ENCODE measurements around the gene EIF4E2.
A peak's percentile ranks its signal among the peaks of the same experiment; 100 is the strongest.

EIF4E2 gene

GRCh38 chr2:232587512-232587911 is 37.0 kb downstream of the EIF4E2 start:
- no peak overlapping the region for H3K4me3 ChIP-seq
- H3K27ac ChIP-seq: no peak overlapping the region

DNA sequence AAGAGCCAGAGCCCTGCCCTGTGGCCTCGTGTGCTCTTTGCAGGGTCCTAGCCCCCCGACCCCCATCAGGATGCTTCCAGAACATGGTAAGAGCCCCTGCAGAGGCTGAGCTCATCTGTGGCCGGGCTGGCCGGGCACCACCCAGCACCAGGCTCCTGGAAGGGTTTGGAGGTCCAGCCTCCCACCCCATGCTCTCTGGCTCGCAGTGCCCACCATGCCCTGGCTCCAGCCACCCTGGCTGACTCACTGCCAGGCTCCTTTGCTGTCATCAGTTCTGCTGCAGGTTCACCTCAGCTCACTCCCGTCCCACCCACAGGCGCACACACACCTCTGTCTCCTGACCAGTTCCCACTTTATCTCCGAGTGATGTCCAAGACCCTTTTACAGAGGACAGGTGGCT is 37.5 kb downstream of the EIF4E2 start:
- no peak overlapping the region for H3K4me3 ChIP-seq
- no peak overlapping the region for H3K27ac ChIP-seq

DNA sequence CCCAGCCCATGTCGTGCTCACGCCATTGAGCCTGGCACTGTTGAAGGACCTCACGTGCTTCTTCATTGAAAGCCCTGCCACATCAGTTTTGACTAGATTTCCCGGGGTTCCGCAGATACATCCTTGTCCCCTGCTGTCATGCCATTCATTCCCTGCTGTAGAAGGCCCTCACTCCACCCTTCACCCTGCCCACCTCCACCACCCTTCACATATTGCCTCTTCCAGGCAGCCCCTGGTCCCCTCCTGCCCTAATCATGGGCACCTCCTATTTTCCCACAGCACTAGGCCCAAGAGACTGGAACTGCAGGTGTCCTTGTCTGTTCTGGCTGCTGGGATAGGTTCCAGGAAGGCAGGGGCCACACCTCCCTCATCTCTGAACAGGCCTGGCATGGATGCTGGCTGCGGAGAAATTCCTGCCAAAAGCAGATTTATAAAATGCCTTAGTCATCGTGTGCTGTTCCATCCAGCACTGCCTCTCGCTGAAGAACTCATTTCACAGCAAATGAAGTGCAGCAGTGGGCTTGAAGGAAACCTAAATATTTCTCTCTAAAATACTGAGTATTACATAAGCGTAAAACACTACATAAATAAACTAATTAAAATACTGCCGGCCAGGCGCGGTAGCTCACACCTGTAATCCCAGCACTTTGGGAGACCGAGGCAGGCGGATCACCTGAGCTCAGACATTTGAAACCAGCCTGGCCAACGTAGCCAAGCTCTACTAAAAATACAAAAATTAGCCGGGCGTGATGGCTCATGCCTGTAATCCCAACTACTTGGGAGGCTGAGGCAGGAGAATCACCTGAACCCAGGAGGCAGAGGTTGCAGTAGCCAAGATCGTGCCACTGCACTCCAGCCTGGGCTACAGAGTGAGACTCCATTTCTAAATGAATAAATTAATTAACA is 38.4 kb downstream of the EIF4E2 start:
- Histone ChIP-seq H3K4me3 (no peak overlapping the region), H3K27ac (peak overlapping the region in 9 of 21 experiments; percentile 14 to 47 (median 39))

DNA sequence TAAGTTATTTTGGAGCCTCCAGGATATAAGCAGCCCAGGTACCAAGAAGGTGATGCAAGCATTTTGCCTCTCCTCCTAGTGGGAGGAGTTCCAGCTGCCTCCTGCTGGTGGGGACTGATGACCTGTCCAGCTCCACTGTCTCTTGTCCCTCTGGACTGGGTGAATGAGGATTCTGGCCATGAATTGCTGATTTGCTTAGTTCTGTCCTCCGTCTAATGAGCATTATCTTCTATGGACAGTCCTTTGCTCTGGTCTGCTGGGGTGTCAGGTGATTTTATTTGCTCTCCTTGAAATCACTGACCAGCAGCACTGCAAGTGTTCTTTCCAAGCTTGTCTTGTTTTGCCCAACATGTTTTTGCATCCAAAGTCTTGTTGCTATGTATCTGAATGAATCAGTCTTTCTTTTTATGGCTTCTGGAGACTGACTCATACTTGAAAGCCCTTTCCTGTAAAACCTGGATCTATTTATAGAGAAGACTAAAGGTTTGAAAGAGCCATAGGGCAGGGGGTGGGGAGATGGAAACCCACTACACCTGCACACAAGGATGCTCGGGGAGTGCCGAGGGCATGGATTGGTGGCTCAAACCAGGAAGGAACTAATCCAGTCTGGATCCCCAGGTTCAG is 42.4 kb downstream of the EIF4E2 start:
- Histone ChIP-seq H3K27ac (peak overlapping the region in 7 of 21 experiments; percentile 4 to 78 (median 28)), H3K4me3 (no peak overlapping the region)

DNA sequence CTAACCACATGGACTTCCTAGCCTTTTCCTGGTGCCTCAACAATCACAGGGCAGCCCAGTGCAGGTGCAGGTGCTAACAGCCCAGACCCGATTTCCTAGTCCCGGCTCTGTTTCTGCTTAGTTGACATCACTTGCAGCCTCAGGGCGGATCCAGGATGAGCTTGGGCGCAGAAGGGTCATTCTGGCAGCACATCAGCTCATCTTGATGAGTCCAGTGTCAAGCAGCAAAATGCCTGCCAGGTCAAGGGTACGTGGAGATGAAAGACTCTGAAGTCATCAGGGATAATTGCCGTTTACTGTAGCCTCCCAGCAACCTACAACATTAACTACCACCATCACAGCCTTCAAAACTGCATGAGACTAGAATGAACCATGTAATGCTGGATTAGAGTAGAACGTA is 43.5 kb downstream of the EIF4E2 start:
- no peak overlapping the region for H3K4me3 ChIP-seq
- H3K27ac ChIP-seq: no peak overlapping the region

GRCh38 chr2:232597362-232598079 is 47.0 kb downstream of the EIF4E2 start:
- Histone ChIP-seq H3K4me3 (no peak overlapping the region), H3K27ac (no peak overlapping the region)

DNA sequence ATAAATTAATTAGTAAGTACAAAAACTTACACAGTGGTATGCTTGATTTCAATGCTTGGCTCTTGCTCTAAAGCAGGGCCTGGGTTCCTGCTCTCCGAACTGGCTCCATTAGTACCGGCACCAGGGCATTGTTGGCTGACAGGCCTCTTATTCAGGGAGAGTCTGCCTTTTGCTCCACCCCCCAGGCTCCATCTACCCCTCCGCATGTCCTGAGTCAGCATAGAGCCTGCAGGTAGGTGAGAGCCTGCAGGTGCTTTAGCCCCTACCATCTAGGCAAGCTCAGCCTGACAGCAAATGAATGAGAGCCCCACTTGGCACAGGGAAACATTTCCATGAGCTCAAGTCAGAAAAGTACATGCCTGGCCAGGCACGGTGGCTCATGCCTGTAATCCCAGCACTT is 47.8 kb downstream of the EIF4E2 start:
- H3K27ac ChIP-seq: no peak overlapping the region

GRCh38 chr2:232600053-232600773 is 49.7 kb downstream of the EIF4E2 start:
- no peak overlapping the region for H3K4me3 ChIP-seq
- no peak overlapping the region for H3K27ac ChIP-seq

More for the DNA sequence above, 47.8 kb downstream of the EIF4E2 start:
- no peak overlapping the region for H3K4me3 ChIP-seq

GRCh38 chr2:232603283-232603682 is 52.8 kb downstream of the EIF4E2 start:
- H3K4me3 ChIP-seq: no peak overlapping the region
- H3K27ac ChIP-seq: no peak overlapping the region

DNA sequence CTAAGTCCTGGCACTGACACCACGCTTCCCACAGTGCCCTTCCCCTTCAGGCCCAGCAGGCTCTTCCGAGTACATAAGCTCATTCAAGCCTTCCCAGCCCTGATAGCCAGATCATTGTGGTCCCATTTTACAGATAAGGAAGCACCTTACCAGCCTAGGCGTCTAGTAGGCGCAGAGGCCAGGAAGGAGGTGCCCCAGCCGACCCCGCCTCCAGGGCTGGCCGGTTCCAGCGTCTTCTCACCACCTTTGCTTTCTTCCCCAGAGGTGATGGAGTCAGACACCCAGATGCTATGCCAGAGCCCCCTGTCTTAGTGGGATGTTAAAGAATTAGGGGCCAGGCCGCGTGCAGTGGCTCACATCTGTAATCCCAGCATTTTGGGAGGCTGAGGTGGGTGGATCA is 54.0 kb downstream of the EIF4E2 start:
- Histone ChIP-seq H3K27ac (no peak overlapping the region), H3K4me3 (no peak overlapping the region)

DNA sequence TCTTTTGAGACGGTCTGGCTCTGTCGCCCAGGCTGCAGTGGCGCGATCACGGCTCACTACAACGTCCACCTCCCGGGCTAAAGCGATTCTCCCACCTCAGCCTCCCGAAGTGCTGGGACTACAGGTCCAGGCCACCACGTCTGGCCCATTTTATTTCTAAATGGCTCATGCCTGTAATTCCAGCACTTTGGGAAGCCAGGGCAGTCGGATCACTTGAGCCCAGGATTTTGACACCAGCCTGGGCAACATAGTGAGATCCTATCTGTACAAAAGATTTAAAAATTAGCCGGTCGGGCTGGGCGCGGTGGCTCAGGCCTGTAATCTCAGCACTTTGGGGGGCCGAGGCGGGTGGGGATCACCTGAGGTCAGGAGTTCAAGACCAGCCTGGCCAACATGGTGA is 56.5 kb downstream of the EIF4E2 start:
- no peak overlapping the region for H3K4me3 ChIP-seq

GRCh38 chr2:232609607-232610006 is 59.1 kb downstream of the EIF4E2 start:
- Histone ChIP-seq H3K27ac (no peak overlapping the region), H3K4me3 (no peak overlapping the region)

More for the DNA sequence above, 56.5 kb downstream of the EIF4E2 start:
- H3K27ac ChIP-seq: no peak overlapping the region

- no peak overlapping the region for H3K4me3 ChIP-seq
- H3K27ac ChIP-seq: no peak overlapping the region
Observed at GRCh38 chr2:232610081-232610480, 59.6 kb downstream of the EIF4E2 start.

DNA sequence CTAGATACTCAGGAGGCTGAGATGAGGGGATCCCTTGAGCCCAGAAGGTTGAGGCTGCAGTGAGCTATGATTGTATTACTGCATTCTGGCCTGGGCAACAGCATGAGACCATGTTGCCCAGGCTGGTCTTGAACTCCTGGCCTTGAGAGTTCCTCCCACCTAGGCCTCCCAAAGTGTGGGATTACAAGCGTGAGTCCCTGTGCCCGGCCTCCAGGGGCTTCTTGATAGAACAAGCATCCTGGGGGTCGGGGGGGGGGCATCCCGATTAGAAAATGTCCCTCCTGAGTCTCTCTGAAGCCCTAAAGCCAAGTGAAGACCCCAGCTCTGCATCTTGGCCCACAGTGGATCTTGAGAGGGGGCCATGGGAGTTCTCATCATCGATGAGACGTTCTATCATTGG is 60.6 kb downstream of the EIF4E2 start:
- Histone ChIP-seq H3K27ac (no peak overlapping the region), H3K4me3 (no peak overlapping the region)

GRCh38 chr2:232611559-232612218 is 61.2 kb downstream of the EIF4E2 start:
- Histone ChIP-seq H3K4me3 (no peak overlapping the region), H3K27ac (no peak overlapping the region)

- Histone ChIP-seq H3K4me3 (no peak overlapping the region), H3K27ac (no peak overlapping the region)
Observed at GRCh38 chr2:232613538-232614134, 63.1 kb downstream of the EIF4E2 start.

- Histone ChIP-seq H3K27ac (no peak overlapping the region), H3K4me3 (no peak overlapping the region)
Observed at GRCh38 chr2:232615339-232615738, 64.8 kb downstream of the EIF4E2 start.
